Hematopoietic multipotent progenitor cell treated with erythropoietin and hydrocortisone succinate and interleukin-3 and kit ligand, for 4 days (in vitro differentiated cells): ENCODE results near the gene PPL.
A peak's percentile ranks its signal among the peaks of the same experiment; 100 is the strongest.

ENCODE experiments used
- DNase-seq: peaks from one replicate; pipeline ENCODE4 v3.0.0-alpha.2; 2015

Gene PPL

DNA sequence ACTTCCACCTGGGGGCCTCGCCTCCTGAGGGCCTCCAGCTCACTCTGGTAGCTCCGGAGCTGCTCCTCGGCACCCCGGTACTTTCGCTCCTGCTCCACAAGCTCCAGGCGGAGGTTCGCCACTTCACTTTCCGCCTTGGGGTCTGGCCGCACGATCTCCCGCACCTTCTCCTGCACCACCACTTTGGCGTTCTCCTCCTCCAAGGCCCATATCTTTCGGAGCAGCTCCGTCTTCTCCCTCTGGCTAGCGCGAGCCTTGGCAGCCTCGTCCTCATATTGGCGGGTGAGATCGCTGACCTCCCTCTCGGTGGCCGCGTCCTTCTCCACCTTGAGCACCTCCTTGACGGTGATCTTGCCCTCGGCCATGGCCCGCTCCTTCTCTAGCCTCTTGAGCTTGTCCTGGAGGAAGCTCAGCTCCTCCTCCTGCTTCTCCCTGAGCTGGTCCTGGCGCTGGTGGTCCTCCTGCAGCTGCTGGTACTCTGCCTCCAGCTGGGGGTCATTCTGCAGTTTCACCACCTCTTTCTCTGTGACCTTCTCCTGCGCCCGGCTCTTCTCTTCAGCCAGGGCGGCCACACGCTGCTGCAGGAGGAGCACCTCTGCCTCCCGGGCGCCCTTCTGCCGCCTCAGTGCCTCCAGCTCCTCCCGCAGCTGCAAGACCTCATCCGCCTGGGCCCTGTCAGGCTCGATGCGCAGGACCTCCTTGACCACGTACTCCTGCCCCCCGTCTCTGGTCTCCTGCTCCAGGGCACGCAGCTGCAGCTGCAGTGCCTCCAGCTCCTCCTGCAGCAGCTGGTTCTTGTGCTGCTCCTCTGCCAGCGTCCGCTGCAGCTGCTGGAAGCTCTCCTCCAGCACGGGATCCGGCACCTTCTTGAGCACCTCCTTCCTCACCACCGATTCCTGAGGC lies 51.7 kb downstream of the PPL start:
- DNase-seq: no peak

- DNase-seq: no peak
These were observed 52.7 kb downstream of the PPL start for GRCh38 chr16:4884209-4884608.

- no peak for DNase-seq
These were observed 53.4 kb downstream of the PPL start for GRCh38 chr16:4883501-4883900.

DNA sequence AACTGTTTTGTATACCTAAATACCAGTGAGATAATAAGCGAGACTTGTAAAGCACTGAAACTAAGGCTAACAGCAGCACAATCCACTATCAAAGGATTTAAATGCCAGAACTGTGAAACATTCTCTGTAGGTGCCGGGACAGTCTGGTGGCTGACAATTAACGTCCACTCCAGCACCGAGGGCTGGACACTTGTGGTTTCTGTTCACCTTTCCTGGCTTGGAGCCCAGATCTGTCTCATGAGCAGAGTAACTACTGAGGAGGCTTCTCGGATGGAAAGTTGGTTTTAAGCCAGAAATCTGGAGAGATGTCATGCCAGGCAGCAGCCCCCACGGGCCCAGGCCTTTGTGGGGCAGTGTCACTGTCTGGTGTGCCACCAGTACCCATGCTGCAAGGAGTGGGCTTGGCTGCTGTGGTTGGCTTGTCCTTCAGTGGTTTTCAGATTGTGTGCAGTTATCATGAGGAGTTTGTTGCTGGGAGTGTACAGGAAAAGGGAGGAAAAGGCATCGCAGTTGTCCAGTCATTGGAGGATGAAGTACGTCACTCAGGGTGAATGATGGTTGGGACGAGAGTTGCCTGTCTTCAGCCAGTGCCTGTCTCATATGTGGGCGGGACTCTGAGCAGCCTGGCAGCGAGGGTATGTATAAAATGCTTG lies 54.2 kb downstream of the PPL start:
- DNase-seq: peak; percentile 21

DNA sequence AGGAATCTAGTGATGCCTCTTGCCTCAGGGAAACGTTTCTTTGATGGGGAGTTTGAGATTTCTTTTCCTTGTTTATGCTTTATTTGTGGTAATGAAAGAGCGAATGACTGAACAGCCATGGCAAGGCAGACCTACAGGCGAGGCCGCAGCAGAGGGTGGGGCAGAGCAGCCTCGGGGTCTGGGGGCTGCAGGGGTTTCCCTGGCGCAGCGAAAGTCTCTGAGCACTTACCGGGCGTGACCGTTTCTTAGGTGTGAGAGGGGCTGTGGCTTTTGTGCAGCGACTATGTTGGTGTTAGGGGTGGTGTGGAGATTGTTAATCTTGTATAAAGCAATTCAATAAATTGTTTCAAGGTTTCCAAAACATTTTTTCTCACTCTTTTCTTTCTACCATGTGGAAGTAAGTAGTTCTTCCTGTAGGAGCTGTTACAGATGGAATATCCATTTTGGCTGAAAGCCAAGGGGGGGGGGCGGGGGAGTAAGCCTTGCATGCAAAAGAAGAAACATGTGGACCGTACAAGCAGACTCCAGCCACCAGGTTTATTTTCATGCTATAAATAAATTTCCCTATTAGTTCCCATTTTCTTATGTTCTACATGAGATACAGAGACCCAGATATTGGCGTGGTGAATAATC lies 54.8 kb downstream of the PPL start:
- no peak for DNase-seq

DNA sequence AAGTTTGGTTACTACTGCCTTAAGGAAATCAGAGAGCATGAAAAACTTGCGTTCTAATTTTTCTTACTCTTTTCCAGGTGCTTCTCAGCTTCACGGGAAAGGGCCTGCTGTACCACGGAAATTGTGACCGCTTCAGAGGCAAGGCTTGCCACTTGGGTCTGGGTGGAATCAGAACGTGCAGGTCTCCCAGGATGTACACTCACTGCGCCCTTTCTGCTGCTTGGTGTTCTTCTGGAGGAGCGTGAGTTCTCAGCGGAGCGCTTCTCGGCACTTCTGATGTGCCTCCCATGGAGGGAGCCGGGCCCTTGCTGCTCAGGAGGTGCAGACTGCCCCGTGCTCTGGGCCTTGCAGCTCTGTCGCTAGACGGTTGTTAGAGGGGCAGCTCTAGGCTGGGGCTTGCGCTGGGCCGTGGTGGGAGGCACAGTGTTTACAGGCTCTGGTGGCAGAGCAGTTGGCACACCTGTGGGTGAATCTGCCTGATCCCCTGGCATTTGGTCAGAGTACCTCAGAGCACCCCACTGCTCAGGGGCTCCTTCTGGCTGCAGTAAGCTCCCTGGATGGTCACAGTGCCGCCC lies 56.9 kb downstream of the PPL start:
- DNase-seq: no peak

GRCh38 chr16:4879049-4879448 lies 57.9 kb downstream of the PPL start:
- DNase-seq: no peak

DNA sequence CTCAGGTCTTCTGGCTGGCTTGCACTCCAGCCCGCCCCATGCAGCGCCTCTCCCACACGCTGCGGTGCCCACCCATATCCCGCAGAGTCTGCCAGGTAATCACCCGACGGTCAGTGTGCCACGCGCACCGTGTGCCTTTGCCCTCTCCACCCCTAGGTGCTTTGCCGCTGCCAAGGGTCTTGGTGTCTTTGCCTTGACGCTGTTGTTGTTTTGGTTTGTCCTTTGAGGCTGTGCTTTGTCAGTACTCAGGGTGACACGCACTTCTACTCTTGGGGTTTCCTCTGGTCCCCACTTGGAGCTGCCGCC lies 59.6 kb downstream of the PPL start:
- DNase-seq: no peak

- peak; percentile 39 for DNase-seq
These were observed 60.1 kb downstream of the PPL start for GRCh38 chr16:4876646-4877379.

- no peak for DNase-seq
These were observed 62.3 kb downstream of the PPL start for GRCh38 chr16:4874666-4875065.

DNA sequence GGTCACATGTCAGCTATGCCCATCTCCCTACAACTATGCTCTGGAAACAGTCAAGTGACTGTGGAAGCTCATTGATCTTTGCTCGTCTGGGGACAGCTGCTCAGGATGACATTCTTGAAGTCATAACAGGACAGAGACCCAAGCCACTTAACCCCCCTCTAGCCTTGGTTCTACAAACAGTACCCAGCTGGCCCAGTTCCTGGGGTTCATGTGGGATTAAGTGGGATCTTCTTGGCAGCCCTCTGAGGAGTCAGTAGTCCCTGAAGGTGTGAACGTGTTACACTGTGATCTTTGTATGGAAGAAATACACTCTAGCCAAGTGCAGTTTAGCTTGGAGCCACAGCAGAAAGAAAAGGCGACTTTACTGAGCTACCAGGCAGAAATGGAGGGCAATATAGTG lies 63.9 kb downstream of the PPL start:
- no peak for DNase-seq

DNA sequence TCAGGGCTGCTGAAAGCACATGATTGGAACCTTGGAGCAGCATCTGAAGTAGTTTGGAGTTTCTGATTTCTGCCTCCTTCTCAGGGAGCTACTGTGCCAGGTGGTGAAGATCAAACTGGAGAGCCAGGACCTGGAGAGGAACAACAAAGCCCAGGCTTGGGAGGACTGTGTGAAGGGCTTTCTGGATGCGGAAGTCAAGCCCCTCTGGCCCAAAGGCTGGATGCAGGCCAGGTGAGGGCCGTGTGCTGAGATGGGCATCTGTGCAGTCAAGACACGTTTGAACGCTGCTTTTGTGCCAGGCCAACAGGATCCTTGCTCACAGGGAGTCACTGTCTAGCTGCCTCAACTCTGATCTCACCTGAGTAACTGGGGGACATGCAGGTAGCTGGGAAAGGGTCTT lies 65.9 kb downstream of the PPL start:
- DNase-seq: no peak

DNA sequence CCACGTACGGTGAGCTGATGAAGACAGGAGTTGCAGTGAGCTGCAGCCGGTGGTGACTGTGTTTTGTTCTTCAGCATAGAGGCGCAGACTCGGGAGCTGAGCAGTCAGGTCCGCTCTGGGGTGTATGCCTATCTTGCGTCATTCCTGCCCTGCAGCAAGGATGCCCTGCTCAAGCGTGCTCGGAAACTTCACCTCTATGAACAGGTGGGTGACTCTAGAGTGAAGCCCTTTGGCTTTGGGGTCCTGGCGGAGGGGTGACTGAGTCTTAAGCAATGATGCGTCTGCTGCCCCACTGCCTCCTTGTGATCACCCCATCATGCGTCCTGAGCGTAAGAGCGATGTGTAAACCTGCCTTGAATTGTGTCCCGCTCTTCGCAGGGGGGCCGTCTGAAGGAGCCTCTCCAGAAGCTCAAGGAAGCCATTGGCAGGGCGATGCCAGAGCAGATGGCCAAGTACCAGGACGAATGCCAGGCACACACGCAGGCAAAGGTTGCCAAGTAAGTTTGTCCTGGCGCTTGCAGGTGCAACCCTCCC lies 66.7 kb downstream of the PPL start:
- DNase-seq: no peak

- no peak for DNase-seq
These were observed 67.7 kb downstream of the PPL start for GRCh38 chr16:4869147-4869805.

- no peak for DNase-seq
These were observed 68.4 kb downstream of the PPL start for GRCh38 chr16:4868535-4868934.

- no peak for DNase-seq
These were observed 68.9 kb downstream of the PPL start for GRCh38 chr16:4868026-4868425.

DNA sequence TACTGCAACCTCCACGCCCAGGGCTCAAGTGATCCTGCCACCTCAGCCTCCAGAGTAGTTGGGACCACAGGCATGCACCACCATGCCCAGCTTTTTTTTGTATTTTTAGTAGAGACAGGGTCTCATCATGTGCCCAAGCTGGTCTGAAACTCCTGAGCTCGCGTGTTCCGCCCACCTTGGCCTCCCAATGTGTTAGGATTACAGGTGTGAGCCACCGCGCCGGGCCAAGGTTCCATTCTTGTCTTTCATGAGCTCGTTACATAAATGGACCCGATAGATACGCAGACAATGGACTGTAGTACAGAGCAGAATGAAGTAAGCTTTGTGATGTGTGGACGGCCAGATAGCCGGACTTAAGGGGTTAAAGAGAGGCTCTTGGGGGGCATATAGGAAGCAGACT lies 70.4 kb downstream of the PPL start:
- DNase-seq: no peak

DNA sequence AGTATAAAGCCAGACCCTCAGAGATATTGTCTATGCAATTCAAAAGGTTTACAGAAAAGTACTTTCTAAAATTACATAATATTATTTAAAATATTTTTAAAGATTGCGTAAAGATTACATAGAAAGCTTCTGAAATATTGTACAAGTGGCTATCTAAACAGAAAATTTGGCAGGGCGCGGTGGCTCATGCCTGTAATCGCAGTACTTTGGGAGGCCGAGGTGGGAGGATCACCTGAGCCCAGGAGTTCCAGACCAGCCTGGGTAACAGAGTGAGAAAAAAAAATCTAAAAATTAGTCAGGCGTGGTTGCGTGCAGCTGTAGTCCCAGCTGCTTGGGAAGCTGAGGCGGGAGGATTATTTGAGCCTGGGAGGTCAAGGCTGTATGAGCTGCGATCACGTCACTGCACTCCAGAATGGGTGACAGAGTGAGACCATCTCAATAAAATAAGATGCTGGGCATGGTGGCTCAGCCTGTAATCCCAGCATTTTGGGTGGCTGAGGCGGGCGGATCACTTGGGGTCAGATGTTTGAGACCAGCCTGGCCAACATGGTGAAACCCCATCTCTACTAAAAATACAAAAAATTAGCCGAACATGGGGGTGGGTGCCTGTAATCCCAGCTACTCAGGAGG lies 71.6 kb downstream of the PPL start:
- no peak for DNase-seq

DNA sequence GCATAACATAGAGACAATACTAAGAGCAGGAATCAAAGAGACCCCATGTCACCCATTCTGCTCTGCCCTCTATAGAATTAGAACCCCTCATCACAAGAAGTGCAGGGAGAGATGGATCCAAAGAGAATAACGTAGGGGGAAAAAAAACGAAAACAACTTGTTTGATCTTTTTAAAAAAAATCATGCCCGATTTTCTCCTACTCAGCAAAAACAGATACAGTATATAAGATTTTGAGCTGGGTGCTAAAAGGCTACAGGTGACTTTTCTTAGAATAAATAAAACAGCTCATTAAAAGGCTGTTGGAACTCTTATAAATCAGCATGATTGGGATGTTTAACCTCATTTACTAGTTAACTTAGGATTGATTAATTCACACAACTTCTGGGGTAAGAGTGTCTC lies 72.2 kb downstream of the PPL start:
- no peak for DNase-seq

DNA sequence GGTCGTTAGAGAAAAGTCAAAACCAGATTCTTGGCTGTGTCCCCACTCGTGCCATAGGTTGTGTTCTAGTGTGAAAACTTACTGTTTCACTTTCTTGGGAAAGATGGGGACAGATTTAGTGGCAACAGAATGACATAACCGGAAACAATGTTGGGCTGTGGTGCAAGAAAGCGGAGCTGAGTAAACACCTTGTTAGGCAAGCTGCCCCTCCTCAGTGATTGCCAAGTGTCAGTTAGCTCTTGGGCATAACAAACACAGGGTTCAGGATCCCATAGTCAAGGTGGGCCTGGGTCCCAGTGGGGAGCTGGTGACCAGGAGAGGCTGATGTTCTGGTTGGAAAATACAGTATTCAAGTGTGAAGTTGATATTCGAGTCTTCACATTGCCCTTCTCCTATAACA lies 74.3 kb downstream of the PPL start:
- DNase-seq: no peak

DNA sequence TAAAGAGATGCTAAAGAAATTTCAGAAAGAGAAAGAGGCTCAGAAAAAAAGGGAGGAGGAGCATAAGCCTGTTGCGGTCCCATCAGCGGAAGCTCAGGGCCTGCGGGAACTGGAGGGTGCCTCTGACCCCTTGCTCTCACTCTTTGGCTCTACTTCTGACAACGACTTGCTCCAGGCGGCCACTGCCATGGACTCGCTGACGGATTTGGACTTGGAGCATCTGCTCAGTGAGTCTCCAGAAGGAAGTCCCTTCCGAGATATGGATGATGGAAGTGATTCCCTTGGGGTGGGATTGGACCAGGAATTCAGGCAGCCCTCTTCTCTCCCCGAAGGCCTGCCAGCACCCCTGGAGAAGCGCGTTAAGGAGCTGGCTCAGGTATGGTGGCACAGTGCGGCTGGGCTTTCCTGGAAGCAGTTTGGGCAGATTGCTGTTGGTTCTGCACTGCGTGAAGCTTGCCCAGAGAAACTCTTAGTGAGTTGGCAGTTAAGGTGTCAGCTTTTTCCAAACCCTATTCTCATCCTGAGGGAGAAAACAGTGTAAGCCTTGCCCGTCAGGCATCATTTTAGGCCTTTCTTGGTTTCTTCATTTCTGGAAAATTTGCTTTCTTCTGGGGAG lies 76.1 kb downstream of the PPL start:
- no peak for DNase-seq

- no peak for DNase-seq
These were observed 77.1 kb downstream of the PPL start for GRCh38 chr16:4859900-4860255.
